ENCODE measurements around the gene CNTNAP2. TPM values are rescaled to one million over a fixed set of nuclear protein-coding genes. Genes with fewer than 3 reads are reported as not detected.
"Not testable (repeated sequence)": the region's sequence is repeated elsewhere in the genome, so short reads cannot be mapped to it uniquely, and the experiment has no call there.

CNTNAP2 gene
- total and polyA plus RNA-seq, 11 donors, result 0.01 to 2.6 (median 0.31) TPM; not detected in 3

DNA sequence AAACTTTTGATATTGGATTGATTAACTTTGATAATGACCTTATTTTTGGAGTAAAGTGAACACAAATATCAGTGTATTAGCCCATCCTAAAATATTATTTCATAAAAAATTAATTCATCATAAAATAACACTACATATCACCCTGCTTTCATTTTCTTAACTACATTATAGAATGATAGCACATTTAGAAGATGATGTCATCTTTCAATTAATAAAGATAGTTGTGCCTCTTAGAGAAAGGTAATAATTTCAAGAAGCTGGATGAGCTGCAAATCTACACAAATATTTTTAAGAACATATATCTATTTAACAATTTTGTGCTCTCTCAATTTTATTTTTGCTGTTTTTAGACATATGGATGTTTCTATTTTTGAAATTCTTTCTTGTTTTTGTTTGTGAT, 126.1 kb downstream of the CNTNAP2 start:
- H3K36me3 ChIP-seq, result no peaks in the 10 kb centered on the region
- H3K4me3 ChIP-seq, result no peak overlapping the region
- ATAC-seq, result no peak
- H3K27ac ChIP-seq, result no peak overlapping the region
- no peaks in the 10 kb centered on the region for H3K27me3 ChIP-seq
- DNase-seq, result no peak
- intact Hi-C loops (cut with DNase I), result no loop called here
- TF ChIP-seq, protein P1, sequence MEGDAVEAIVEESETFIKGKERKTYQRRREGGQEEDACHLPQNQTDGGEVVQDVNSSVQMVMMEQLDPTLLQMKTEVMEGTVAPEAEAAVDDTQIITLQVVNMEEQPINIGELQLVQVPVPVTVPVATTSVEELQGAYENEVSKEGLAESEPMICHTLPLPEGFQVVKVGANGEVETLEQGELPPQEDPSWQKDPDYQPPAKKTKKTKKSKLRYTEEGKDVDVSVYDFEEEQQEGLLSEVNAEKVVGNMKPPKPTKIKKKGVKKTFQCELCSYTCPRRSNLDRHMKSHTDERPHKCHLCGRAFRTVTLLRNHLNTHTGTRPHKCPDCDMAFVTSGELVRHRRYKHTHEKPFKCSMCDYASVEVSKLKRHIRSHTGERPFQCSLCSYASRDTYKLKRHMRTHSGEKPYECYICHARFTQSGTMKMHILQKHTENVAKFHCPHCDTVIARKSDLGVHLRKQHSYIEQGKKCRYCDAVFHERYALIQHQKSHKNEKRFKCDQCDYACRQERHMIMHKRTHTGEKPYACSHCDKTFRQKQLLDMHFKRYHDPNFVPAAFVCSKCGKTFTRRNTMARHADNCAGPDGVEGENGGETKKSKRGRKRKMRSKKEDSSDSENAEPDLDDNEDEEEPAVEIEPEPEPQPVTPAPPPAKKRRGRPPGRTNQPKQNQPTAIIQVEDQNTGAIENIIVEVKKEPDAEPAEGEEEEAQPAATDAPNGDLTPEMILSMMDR (IDR thresholded peaks at IDR 0.05), result no peak
- no peak for TF ChIP-seq POLR2A (IDR thresholded peaks at IDR 0.05)
- H3K9me3 ChIP-seq, result peaks cover 0 to 6% (median 0%) of the 10 kb centered on the region in 12 donors
- H3K4me1 ChIP-seq, result no peaks in the 10 kb centered on the region

- H3K27ac ChIP-seq; intact Hi-C loops (cut with DNase I); H3K36me3 ChIP-seq; H3K9me3 ChIP-seq; DNase-seq; H3K27me3 ChIP-seq; ATAC-seq; H3K4me1 ChIP-seq: not testable (repeated sequence)
- H3K4me3 ChIP-seq, result peak overlapping the region in 2 of 12 donors; percentile 7 to 8
- 11 to 27% (median 17%) methylated on average over 15 of the region's 15 CpGs for WGBS, 4 donors
These were observed 131.4 kb downstream of the CNTNAP2 start for GRCh38 chr7:146247991-146248390.

DNA sequence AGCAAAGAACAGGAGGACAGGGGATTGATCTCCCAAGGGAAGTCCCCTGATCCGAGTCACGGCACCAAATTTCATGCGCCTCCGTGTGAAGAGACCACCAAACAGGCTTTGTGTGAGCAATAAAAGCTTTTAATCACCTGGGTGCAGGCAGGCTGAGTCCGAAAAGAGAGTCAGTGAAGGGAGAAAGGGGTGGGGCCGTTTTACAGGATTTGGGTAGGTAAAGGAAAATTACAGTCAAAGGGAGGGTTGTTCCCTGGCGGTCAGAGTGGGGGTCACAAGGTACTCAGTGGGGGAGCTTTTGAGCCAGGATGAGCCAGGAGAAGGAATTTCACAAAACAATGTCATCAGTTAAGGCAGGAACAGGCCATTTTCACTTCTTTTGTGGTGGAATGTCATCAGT, 132.1 kb downstream of the CNTNAP2 start:
- H3K36me3 ChIP-seq; H3K9me3 ChIP-seq; ATAC-seq; H3K27me3 ChIP-seq; DNase-seq; H3K4me1 ChIP-seq; intact Hi-C loops (cut with DNase I); H3K27ac ChIP-seq: not testable (repeated sequence)
- WGBS, 4 donors, result 17 to 31% (median 21%) methylated on average over 7 of the region's 7 CpGs
- H3K4me3 ChIP-seq, result peak overlapping the region in 1 of 12 donors; percentile 8

DNA sequence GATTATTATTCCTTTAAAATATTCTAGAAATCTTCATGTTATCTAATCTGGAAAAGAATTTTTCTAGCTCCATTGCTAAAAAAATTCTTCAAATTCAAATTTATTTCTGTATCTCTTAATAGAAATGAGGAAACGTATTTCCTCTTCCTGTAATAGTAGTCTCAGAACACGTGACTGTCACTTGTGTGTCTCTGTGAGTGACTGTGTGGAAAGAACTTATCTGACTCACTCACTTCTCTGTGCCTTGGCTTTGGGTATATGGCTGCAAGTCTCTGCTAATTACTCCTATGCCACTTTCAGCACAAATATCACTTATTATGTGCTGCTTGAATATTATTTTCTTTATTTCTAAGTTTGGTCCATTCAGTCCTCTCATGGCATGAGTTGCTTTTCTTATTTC, 132.7 kb downstream of the CNTNAP2 start:
- DNase-seq (no peak), ATAC-seq (no peak)
- no peaks in the 10 kb centered on the region for H3K9me3 ChIP-seq
- H3K4me1 ChIP-seq, result no peaks in the 10 kb centered on the region
- no peak overlapping the region for H3K27ac ChIP-seq
- H3K4me3 ChIP-seq, result no peak overlapping the region
- H3K36me3 ChIP-seq, result no peaks in the 10 kb centered on the region
- WGBS, 4 donors, result 32 to 38% (median 36%) methylated on average over 2 of the region's 2 CpGs
- TF ChIP-seq, protein P1 (IDR thresholded peaks at IDR 0.05), result no peak
- TF ChIP-seq POLR2A (IDR thresholded peaks at IDR 0.05), result no peak
- intact Hi-C loops (cut with DNase I), result no loop called here
- peaks cover 0 to 8% (median 0%) of the 10 kb centered on the region in 9 donors for H3K27me3 ChIP-seq

DNA sequence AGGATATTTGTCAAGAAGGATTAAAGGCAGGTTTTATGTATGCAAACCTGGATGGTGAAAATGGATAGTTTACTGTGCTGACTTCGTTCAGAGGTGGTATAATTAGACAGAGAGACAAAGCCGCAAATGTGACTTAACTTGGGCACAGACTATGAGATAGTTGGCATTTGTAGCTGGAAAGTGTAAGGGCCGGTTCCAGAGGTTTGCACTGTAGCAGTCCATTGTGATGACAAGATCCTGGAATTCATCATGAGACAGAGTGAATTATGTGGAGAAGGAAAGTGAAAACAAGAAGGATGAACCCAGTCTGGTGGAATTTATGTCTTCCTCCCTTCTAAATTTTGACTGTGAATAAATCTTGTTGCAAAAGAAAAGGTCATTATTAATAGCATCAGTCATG, 139.0 kb downstream of the CNTNAP2 start:
- no peak for TF ChIP-seq POLR2A (IDR thresholded peaks at IDR 0.05)
- TF ChIP-seq, protein P1 (IDR thresholded peaks at IDR 0.05), result no peak
- H3K27me3 ChIP-seq, result no peaks in the 10 kb centered on the region
- intact Hi-C loops (cut with DNase I), result no loop called here
- WGBS, 4 donors, result 28 to 66% (median 35%) methylated on average over 3 of the region's 3 CpGs
- peaks cover 0 to 5% (median 0%) of the 10 kb centered on the region in 12 donors for H3K9me3 ChIP-seq
- no peak overlapping the region for H3K4me3 ChIP-seq
- H3K27ac ChIP-seq, result no peak overlapping the region
- no peaks in the 10 kb centered on the region for H3K36me3 ChIP-seq
- peak in 1 of 4 donors; percentile 34 for ATAC-seq
- no peaks in the 10 kb centered on the region for H3K4me1 ChIP-seq
- DNase-seq, result no peak

All from heart left ventricle (tissue), 16 donors.